ENCODE results near the gene RASD2. TPM values are rescaled to one million over a fixed set of nuclear protein-coding genes. Genes with fewer than 3 reads are reported as not detected.

The RASD2 gene
- total and polyA plus RNA-seq, 10 of the 15 experiments (the other 5 are each of a cell fraction or from before 2014, with no cell fraction given) = 0.03 TPM; not detected in 9

DNA sequence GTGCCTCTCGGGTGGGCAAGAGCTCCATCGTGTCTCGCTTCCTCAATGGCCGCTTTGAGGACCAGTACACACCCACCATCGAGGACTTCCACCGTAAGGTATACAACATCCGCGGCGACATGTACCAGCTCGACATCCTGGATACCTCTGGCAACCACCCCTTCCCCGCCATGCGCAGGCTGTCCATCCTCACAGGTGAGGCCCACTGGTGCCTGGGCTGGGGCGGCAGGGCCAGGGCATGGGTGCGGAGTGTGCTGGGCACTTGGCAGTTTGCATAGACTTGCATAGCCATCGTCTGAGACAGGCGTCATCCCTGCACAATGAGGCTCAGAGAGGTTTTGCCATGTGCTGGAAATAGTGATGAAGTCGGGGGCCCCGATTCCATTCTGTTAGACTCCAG is 6.3 kb downstream of the RASD2 start (continued):
- TF ChIP-seq ZBED1 (IDR thresholded peaks at IDR 0.05; ENCODE audit: borderline replicate concordance) (no peak), CHD4 (IDR thresholded peaks at IDR 0.05) (no peak)

DNA sequence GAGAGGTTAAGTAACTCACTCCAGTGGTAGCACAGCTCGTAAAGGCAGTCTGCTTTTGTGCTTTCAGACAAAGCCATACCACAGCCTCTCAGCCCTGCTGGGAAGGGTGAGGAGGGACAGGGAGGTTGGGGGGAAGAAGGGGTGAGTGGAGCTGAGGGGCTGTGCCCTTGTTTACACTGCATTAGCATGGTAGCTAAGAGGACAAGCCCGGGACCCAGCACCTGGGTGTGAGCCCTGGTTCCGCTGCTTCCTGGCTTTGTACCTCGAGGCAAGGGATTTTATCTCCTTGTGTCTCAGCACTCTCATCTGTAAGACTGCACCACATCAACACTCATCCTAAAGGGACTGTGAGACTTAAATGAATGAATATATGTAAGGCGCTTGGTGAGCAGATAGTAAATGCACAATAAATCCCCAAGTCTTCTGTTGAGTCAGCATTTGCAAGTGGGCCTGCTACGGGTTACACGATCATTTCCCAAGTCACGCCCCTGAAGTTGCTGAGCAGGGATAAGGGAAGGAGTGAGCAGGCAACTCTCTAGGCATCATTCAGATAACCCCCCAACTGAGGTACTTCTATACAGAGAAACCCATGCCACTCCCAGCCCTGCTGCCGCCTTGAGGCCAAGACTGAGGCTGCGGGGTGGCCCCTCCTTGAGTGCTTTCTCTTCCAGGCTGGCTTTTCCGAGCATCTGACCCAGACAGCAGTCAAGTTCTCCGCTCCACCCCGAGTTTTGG is 7.5 kb downstream of the RASD2 start:
- H3K4me2 ChIP-seq (ENCODE audit: control insufficient read depth, insufficient read depth) = no peak overlapping the region
- intact Hi-C loops (cut with micrococcal nuclease; ENCODE audit: unreplicated experiment) = no loop called here
- H3K9me3 ChIP-seq (replicated peaks; ENCODE audit: control insufficient read depth, insufficient read depth, low read length) = no peaks in the 10 kb centered on the region
- H3K27me3 ChIP-seq (replicated peaks in 1 of 2; ENCODE audit: control insufficient read depth in 2 of 2, insufficient read depth in 2 of 2, low read length in 1 of 2) = peaks cover 0 to 3% of the 10 kb centered on the region in 2 experiments; a peak in 3 of 4 replicates
- RAD21 ChIA-PET (ENCODE audit: unreplicated experiment) = interaction anchor here (1.6 kb wide), 1 partner anchor 197 kb away, joined by 4 read pairs; no protein-coding TSS in a partner anchor
- in situ Hi-C loops (cut with MboI) = no loop called here
- DNase-seq (ENCODE audit: low read depth, low spot score) (no peak), FAIRE-seq (no peak), ATAC-seq (peak; percentile 64)
- no peak overlapping the region for H3K27ac ChIP-seq (ENCODE audit: control insufficient read depth, insufficient read depth)
- POLR2A ChIA-PET = no interaction called here
- WGBS (ENCODE audit: insufficient coverage, insufficient replicate concordance, low lambda C conversion rate, missing lambda C conversion rate) = 16% methylated on average over 13 of the region's 13 CpGs
- H3K36me3 ChIP-seq (ENCODE audit: control insufficient read depth in 2 of 2, insufficient read depth in 2 of 2, low read length in 1 of 2) = no peaks in the 10 kb centered on the region
- no TSS peak for BruUV-seq (replicated peaks)
- no peaks in the 10 kb centered on the region for H3K79me2 ChIP-seq (ENCODE audit: control insufficient read depth, insufficient read depth, low read length)
- H2AFZ ChIP-seq (ENCODE audit: control insufficient read depth, low read depth, low read length) = no peak overlapping the region
- H3K4me3 ChIP-seq = no peak overlapping the region
- TF ChIP-seq CTCF (IDR thresholded peaks at IDR 0.05 in 2 of 3, conservative IDR thresholded peaks at IDR 0.05 in 1 of 3; ENCODE audit: control insufficient read depth in 2 of 3, extremely low read depth in 1 of 3, insufficient read depth in 1 of 3, low read depth in 3 of 3, low read length in 3 of 3) (peak in 2 of 3 experiments; percentile 22 to 27; a peak in 2 of 6 replicates), NR2F1 (conservative IDR thresholded peaks at IDR 0.05) (no peak), ZNF24 (IDR thresholded peaks at IDR 0.05) (no peak)
- CTCF ChIA-PET = interaction anchor here (0.6 kb wide), 1 partner anchor 82 kb away, joined by 3 read pairs; no protein-coding TSS in a partner anchor
- no peaks in the 10 kb centered on the region for H4K20me1 ChIP-seq (ENCODE audit: control insufficient read depth, insufficient read depth)
- H3K4me1 ChIP-seq (ENCODE audit: control insufficient read depth, insufficient read depth, low read length) = peaks cover 4% of the 10 kb centered on the region
- no peak overlapping the region for H3K9ac ChIP-seq (ENCODE audit: control insufficient read depth, insufficient read depth, low read length)
- SMC1A ChIA-PET (ENCODE audit: uncharacterized antibody, unreplicated experiment) = no interaction called here

Data from GM12878 (cell line).